Vagina (tissue), 2 donors: ENCODE measurements around the gene LCE2B. TPM values are rescaled to one million over a fixed set of nuclear protein-coding genes. Genes with fewer than 3 reads are reported as not detected.
"Not testable (repeated sequence)": the region's sequence is repeated elsewhere in the genome, so short reads cannot be mapped to it uniquely, and the experiment has no call there.

Experiments
- DNase-seq, 2 donors: peaks; one replicate each; pipeline ENCODE4 v3.0.0-alpha.2; 2017; ENCODE audit errors: extremely low spot score in 2 of 2
- H3K27ac ChIP-seq: fragments of 200-600 bp; sonication (generic); one replicate; pipeline ENCODE4 v1.5.1; 2019
- H3K27me3 ChIP-seq: fragments of 200-600 bp; sonication (generic); one replicate; pipeline ENCODE4 v1.5.1; 2019
- H3K36me3 ChIP-seq, 2 donors: fragments of 200-600 bp; sonication (generic); one replicate each; pipeline ENCODE4 v1.5.1; 2017 to 2019
- H3K4me1 ChIP-seq: fragments of 200-600 bp; sonication (generic); one replicate; pipeline ENCODE4 v1.5.1; 2019
- H3K4me3 ChIP-seq, 2 donors: fragments of 200-600 bp; sonication (generic); 1 replicate in 1 of 2; 2 replicates in 1 of 2; pipeline ENCODE4 v1.5.1; 2016 to 2019
- H3K9me3 ChIP-seq: fragments of 200-600 bp; sonication (generic); one replicate; pipeline ENCODE4 v1.5.1; 2019
- POLR2A ChIP-seq, 2 donors: fragments of 450-650 bp; IDR thresholded peaks; one replicate each; pipeline ENCODE4 v1.6.1; 2017; ENCODE audit warnings: antibody characterized with exemption in 2 of 2, mild to moderate bottlenecking in 2 of 2, moderate library complexity in 2 of 2
- POLR2AphosphoS5 ChIP-seq, 2 donors: sonication (generic); formaldehyde crosslinking; IDR thresholded peaks; one replicate each; pipeline ENCODE4 v1.9.0; 2017; ENCODE audit warnings: antibody characterized with exemption in 2 of 2, mild to moderate bottlenecking in 2 of 2, low read depth in 1 of 2; ENCODE audit not compliant: insufficient read depth in 1 of 2
- intact Hi-C: fragments of 100-400 bp; cut with DNase I; formaldehyde crosslinking; loops from one replicate; pipeline ENCODE4 v1.15.1; 2023
- total RNA-seq: library from RNA; depleted of rRNA; stranded (reverse); fragments of >200 nt; gene quantifications from one replicate; pipeline ENCODE4 v1.2.3, GENCODE V29; 2016
- TF ChIP-seq, protein P1 (sequence below), 3 experiments: fragments of 450-650 bp in 2 of 3; fragments of 200-600 bp in 1 of 3; sonication (generic) in 1 of 3; IDR thresholded peaks; one replicate each; pipeline ENCODE4 v1.5.1; 2017 to 2019; ENCODE audit warnings: antibody characterized with exemption in 3 of 3, mild to moderate bottlenecking in 2 of 3, moderate library complexity in 2 of 3

The LCE2B gene, protein sequence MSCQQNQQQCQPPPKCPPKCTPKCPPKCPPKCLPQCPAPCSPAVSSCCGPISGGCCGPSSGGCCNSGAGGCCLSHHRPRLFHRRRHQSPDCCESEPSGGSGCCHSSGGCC
- total RNA-seq, result not detected

DNA sequence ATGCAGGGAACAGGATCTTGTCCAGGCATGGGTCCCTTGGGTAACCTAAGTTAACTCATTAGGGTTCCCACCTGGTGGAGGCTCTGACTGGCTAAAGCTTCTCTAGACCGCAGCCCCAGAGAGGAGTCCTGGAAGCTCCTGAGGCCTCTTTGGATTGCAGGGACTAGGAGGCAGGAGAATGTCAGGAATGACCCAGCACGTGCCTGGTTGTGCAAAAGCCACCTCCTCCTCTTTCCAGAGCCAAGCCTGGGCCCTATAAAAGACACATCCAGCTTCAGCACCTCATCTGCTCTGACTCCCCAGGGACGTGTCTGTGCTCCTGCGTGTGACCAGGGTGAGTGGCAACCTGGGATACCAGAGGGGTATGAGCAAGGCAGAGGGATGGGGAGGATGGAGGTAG is at the start of gene LCE2B:
LCE2B (plus strand) TSS at position 301 of the 400 bp plus-strand sequence. CDS start 721 bp downstream, outside the sequence.
- intact Hi-C loops, DNase-seq, H3K4me3 ChIP-seq: not testable (repeated sequence)

GRCh38 chr1:152640351-152640750 is 45.6 kb upstream of the LCE2B start:
- intact Hi-C loops, result no loop called here
- no peak for DNase-seq
- H3K27ac ChIP-seq, result no peak overlapping the region
- H3K27me3 ChIP-seq, result no peaks in the 10 kb centered on the region
- no peaks in the 10 kb centered on the region for H3K4me1 ChIP-seq
- H3K9me3 ChIP-seq, result no peaks in the 10 kb centered on the region
- no peak overlapping the region for H3K4me3 ChIP-seq
- TF ChIP-seq, protein P1, sequence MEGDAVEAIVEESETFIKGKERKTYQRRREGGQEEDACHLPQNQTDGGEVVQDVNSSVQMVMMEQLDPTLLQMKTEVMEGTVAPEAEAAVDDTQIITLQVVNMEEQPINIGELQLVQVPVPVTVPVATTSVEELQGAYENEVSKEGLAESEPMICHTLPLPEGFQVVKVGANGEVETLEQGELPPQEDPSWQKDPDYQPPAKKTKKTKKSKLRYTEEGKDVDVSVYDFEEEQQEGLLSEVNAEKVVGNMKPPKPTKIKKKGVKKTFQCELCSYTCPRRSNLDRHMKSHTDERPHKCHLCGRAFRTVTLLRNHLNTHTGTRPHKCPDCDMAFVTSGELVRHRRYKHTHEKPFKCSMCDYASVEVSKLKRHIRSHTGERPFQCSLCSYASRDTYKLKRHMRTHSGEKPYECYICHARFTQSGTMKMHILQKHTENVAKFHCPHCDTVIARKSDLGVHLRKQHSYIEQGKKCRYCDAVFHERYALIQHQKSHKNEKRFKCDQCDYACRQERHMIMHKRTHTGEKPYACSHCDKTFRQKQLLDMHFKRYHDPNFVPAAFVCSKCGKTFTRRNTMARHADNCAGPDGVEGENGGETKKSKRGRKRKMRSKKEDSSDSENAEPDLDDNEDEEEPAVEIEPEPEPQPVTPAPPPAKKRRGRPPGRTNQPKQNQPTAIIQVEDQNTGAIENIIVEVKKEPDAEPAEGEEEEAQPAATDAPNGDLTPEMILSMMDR (IDR thresholded peaks at IDR 0.05), result no peak
- no peak for TF ChIP-seq POLR2AphosphoS5 (IDR thresholded peaks at IDR 0.05; ENCODE audit: insufficient read depth in 1 of 2, low read depth in 1 of 2)
- TF ChIP-seq POLR2A (IDR thresholded peaks at IDR 0.05), result no peak
- no peaks in the 10 kb centered on the region for H3K36me3 ChIP-seq

More for the DNA sequence above, at the start of gene LCE2B:
- not testable (repeated sequence) for H3K9me3 ChIP-seq, H3K27me3 ChIP-seq, H3K36me3 ChIP-seq, H3K4me1 ChIP-seq, H3K27ac ChIP-seq

- H3K27ac ChIP-seq, result no peak overlapping the region
- H3K36me3 ChIP-seq, result no peaks in the 10 kb centered on the region
- no peaks in the 10 kb centered on the region for H3K4me1 ChIP-seq
- no peaks in the 10 kb centered on the region for H3K9me3 ChIP-seq
- intact Hi-C loops, result no loop called here
- H3K4me3 ChIP-seq, result no peak overlapping the region
- no peak for DNase-seq
- TF ChIP-seq POLR2A (IDR thresholded peaks at IDR 0.05), result no peak
- TF ChIP-seq, protein P1 (IDR thresholded peaks at IDR 0.05), result no peak
- no peak for TF ChIP-seq POLR2AphosphoS5 (IDR thresholded peaks at IDR 0.05; ENCODE audit: insufficient read depth in 1 of 2, low read depth in 1 of 2)
- no peaks in the 10 kb centered on the region for H3K27me3 ChIP-seq
These were observed 42.0 kb upstream of the LCE2B start for GRCh38 chr1:152643945-152644344.

GRCh38 chr1:152645146-152645545 is 40.8 kb upstream of the LCE2B start:
- Histone ChIP-seq H3K9me3 (no peaks in the 10 kb centered on the region), H3K27ac (no peak overlapping the region), H3K4me3 (no peak overlapping the region), H3K36me3 (no peaks in the 10 kb centered on the region), H3K27me3 (no peaks in the 10 kb centered on the region), H3K4me1 (no peaks in the 10 kb centered on the region)
- DNase-seq, result no peak
- intact Hi-C loops, result no loop called here
- TF ChIP-seq, protein P1 (IDR thresholded peaks at IDR 0.05), result no peak
- TF ChIP-seq POLR2AphosphoS5 (IDR thresholded peaks at IDR 0.05; ENCODE audit: insufficient read depth in 1 of 2, low read depth in 1 of 2) (no peak), POLR2A (IDR thresholded peaks at IDR 0.05) (no peak)

GRCh38 chr1:152646656-152647055 is 39.3 kb upstream of the LCE2B start:
- H3K4me3 ChIP-seq, result no peak overlapping the region
- intact Hi-C loops, result no loop called here
- no peak overlapping the region for H3K27ac ChIP-seq
- no peaks in the 10 kb centered on the region for H3K36me3 ChIP-seq
- no peaks in the 10 kb centered on the region for H3K4me1 ChIP-seq
- no peak for TF ChIP-seq POLR2AphosphoS5 (IDR thresholded peaks at IDR 0.05; ENCODE audit: insufficient read depth in 1 of 2, low read depth in 1 of 2)
- no peak for TF ChIP-seq POLR2A (IDR thresholded peaks at IDR 0.05)
- TF ChIP-seq, protein P1 (IDR thresholded peaks at IDR 0.05), result no peak
- DNase-seq, result no peak
- no peaks in the 10 kb centered on the region for H3K9me3 ChIP-seq
- H3K27me3 ChIP-seq, result no peaks in the 10 kb centered on the region
